ENCODE measurements around the gene NAT10.

NAT10 gene

GRCh38 chr11:34140149-34140548 is 34.7 kb downstream of the NAT10 start:
- H3K9me3 ChIP-seq (replicated peaks in 1 of 11): no peaks in the 10 kb centered on the region
- H4K20me1 ChIP-seq: peaks cover 0 to 46% (median 14%) of the 10 kb centered on the region in 11 experiments; a peak in 13 of 22 replicates
- peaks cover 100% of the 10 kb centered on the region in 11 experiments for H3K36me3 ChIP-seq
- H3K4me2 ChIP-seq: no peak overlapping the region
- H3K4me3 ChIP-seq: no peak overlapping the region
- H3K27ac ChIP-seq: no peak overlapping the region
- no peaks in the 10 kb centered on the region for H3K27me3 ChIP-seq
- TF ChIP-seq Cebpa-rat (IDR thresholded peaks at IDR 0.05): no peak
- H3K4me1 ChIP-seq: peaks cover 5 to 24% (median 9%) of the 10 kb centered on the region in 10 experiments
- no peak overlapping the region for H3K9ac ChIP-seq

GRCh38 chr11:34143048-34143447 is 37.6 kb downstream of the NAT10 start:
- H3K9ac ChIP-seq: peak overlapping the region in 3 of 11 experiments; percentile 2 to 53 (median 44); a peak in 3 of 22 replicates
- no peaks in the 10 kb centered on the region for H3K27me3 ChIP-seq
- 0 out of 22 replicates have a peak overlapping the region, but pooled peaks of 1 of the 11 experiments have one; percentile 6 for H3K27ac ChIP-seq
- no peaks in the 10 kb centered on the region for H3K9me3 ChIP-seq (replicated peaks in 1 of 11)
- H3K36me3 ChIP-seq: peaks cover 89 to 100% (median 100%) of the 10 kb centered on the region in 11 experiments
- peak overlapping the region in 3 of 11 experiments; percentile 48 to 61 (median 51); a peak in 6 of 22 replicates for H3K4me2 ChIP-seq
- H3K4me3 ChIP-seq: no peak overlapping the region
- peaks cover 24 to 45% (median 28%) of the 10 kb centered on the region in 10 experiments for H3K4me1 ChIP-seq
- H4K20me1 ChIP-seq: peaks cover 0 to 43% (median 13%) of the 10 kb centered on the region in 11 experiments; a peak in 13 of 22 replicates
- no peak for TF ChIP-seq Cebpa-rat (IDR thresholded peaks at IDR 0.05)

- no peak overlapping the region for H3K4me3 ChIP-seq
- peaks cover 89 to 100% (median 100%) of the 10 kb centered on the region in 11 experiments for H3K36me3 ChIP-seq
- H3K27me3 ChIP-seq: no peaks in the 10 kb centered on the region
- H3K9ac ChIP-seq: 0 out of 22 replicates have a peak overlapping the region, but pooled peaks of 2 of the 11 experiments have one; percentile 22 to 33
- peaks cover 0 to 43% (median 4%) of the 10 kb centered on the region in 11 experiments; a peak in 12 of 22 replicates for H4K20me1 ChIP-seq
- peak overlapping the region; percentile 23 to 76 (median 62) for H3K4me2 ChIP-seq
- peak overlapping the region in 3 of 11 experiments; percentile 21 to 48 (median 36); a peak in 5 of 22 replicates for H3K27ac ChIP-seq
- peaks cover 25 to 53% (median 37%) of the 10 kb centered on the region in 10 experiments for H3K4me1 ChIP-seq
- no peak for TF ChIP-seq Cebpa-rat (IDR thresholded peaks at IDR 0.05)
- H3K9me3 ChIP-seq (replicated peaks in 1 of 11): no peaks in the 10 kb centered on the region
These were observed 39.6 kb downstream of the NAT10 start for GRCh38 chr11:34145073-34145472.

GRCh38 chr11:34145847-34146381 is 40.5 kb downstream of the NAT10 start:
- Histone ChIP-seq H3K9ac (peak overlapping the region in 10 of 11 experiments; percentile 2 to 49 (median 38); a peak in 13 of 22 replicates), H3K4me3 (no peak overlapping the region), H3K36me3 (peaks cover 88 to 100% (median 100%) of the 10 kb centered on the region in 11 experiments), H3K9me3 (replicated peaks in 1 of 11) (no peaks in the 10 kb centered on the region), H3K4me1 (peaks cover 25 to 53% (median 37%) of the 10 kb centered on the region in 10 experiments), H3K27ac (peak overlapping the region in 10 of 11 experiments; percentile 24 to 67 (median 40); a peak in 20 of 22 replicates), H3K27me3 (no peaks in the 10 kb centered on the region), H4K20me1 (peaks cover 0 to 47% (median 7%) of the 10 kb centered on the region in 11 experiments; a peak in 11 of 22 replicates), H3K4me2 (peak overlapping the region; percentile 23 to 76 (median 62))
- no peak for TF ChIP-seq Cebpa-rat (IDR thresholded peaks at IDR 0.05)

- peaks cover 25 to 53% (median 37%) of the 10 kb centered on the region in 10 experiments for H3K4me1 ChIP-seq
- peak overlapping the region; percentile 23 to 76 (median 62); a peak in 20 of 22 replicates for H3K4me2 ChIP-seq
- TF ChIP-seq Cebpa-rat (IDR thresholded peaks at IDR 0.05): no peak
- H3K4me3 ChIP-seq: no peak overlapping the region
- H3K27me3 ChIP-seq: no peaks in the 10 kb centered on the region
- H3K9ac ChIP-seq: peak overlapping the region in 10 of 11 experiments; percentile 2 to 49 (median 38); a peak in 10 of 22 replicates
- peaks cover 0 to 51% (median 7%) of the 10 kb centered on the region in 11 experiments; a peak in 11 of 22 replicates for H4K20me1 ChIP-seq
- peak overlapping the region in 10 of 11 experiments; percentile 24 to 67 (median 40); a peak in 20 of 22 replicates for H3K27ac ChIP-seq
- H3K9me3 ChIP-seq (replicated peaks in 1 of 11): no peaks in the 10 kb centered on the region
- H3K36me3 ChIP-seq: peaks cover 83 to 100% (median 99%) of the 10 kb centered on the region in 11 experiments
These were observed 41.0 kb downstream of the NAT10 start for GRCh38 chr11:34146411-34146810.

- Histone ChIP-seq H3K4me3 (no peak overlapping the region), H3K27ac (no peak overlapping the region; a peak in 1 of 22 replicates), H3K4me1 (peaks cover 25 to 53% (median 37%) of the 10 kb centered on the region in 10 experiments), H3K9ac (0 out of 22 replicates have a peak overlapping the region, but pooled peaks of 1 of the 11 experiments have one; percentile 39), H3K4me2 (peak overlapping the region in 1 of 11 experiments; percentile 69; a peak in 2 of 22 replicates), H3K27me3 (no peaks in the 10 kb centered on the region), H3K36me3 (peaks cover 79 to 100% (median 96%) of the 10 kb centered on the region in 11 experiments), H3K9me3 (replicated peaks in 1 of 11) (no peaks in the 10 kb centered on the region), H4K20me1 (peaks cover 0 to 50% (median 9%) of the 10 kb centered on the region in 11 experiments; a peak in 12 of 22 replicates)
- TF ChIP-seq Cebpa-rat (IDR thresholded peaks at IDR 0.05): no peak
These were observed 41.4 kb downstream of the NAT10 start for GRCh38 chr11:34146866-34147265.

- Histone ChIP-seq H3K9me3 (replicated peaks in 1 of 11) (no peaks in the 10 kb centered on the region), H4K20me1 (peaks cover 0 to 56% (median 17%) of the 10 kb centered on the region in 11 experiments; a peak in 12 of 22 replicates), H3K27ac (peak overlapping the region in 1 of 11 experiments; percentile 36; a peak in 1 of 22 replicates), H3K4me2 (no peak overlapping the region), H3K4me3 (no peak overlapping the region), H3K36me3 (peaks cover 75 to 100% (median 95%) of the 10 kb centered on the region in 11 experiments), H3K9ac (no peak overlapping the region), H3K27me3 (no peaks in the 10 kb centered on the region), H3K4me1 (peaks cover 28 to 58% (median 40%) of the 10 kb centered on the region in 10 experiments)
- TF ChIP-seq Cebpa-rat (IDR thresholded peaks at IDR 0.05): no peak
These were observed 42.2 kb downstream of the NAT10 start for GRCh38 chr11:34147581-34147980.

- peaks cover 64 to 97% (median 85%) of the 10 kb centered on the region in 11 experiments for H3K36me3 ChIP-seq
These were observed 43.2 kb downstream of the NAT10 start for GRCh38 chr11:34148504-34149165.

More at GRCh38 chr11:34148504-34149165, 43.2 kb downstream of the NAT10 start:
- Histone ChIP-seq H3K27ac (peak overlapping the region in 5 of 11 experiments; percentile 2 to 50 (median 19); a peak in 6 of 22 replicates), H4K20me1 (peaks cover 0 to 67% (median 23%) of the 10 kb centered on the region in 11 experiments; a peak in 13 of 22 replicates), H3K27me3 (no peaks in the 10 kb centered on the region), H3K4me1 (peaks cover 39 to 64% (median 49%) of the 10 kb centered on the region in 10 experiments), H3K4me2 (0 out of 22 replicates have a peak overlapping the region, but pooled peaks of 1 of the 11 experiments have one; percentile 2), H3K9ac (0 out of 22 replicates have a peak overlapping the region, but pooled peaks of 4 of the 11 experiments have one; percentile 9 to 23 (median 14)), H3K4me3 (no peak overlapping the region), H3K9me3 (replicated peaks in 1 of 11) (no peaks in the 10 kb centered on the region)
- no peak for TF ChIP-seq Cebpa-rat (IDR thresholded peaks at IDR 0.05)
